Activated CD4-positive, alpha-beta memory T cell treated with anti-CD3 and anti-CD28 coated beads for 36 hours (primary cell): Measurements from ENCODE around the gene NEDD4L. TPM values are rescaled to one million over a fixed set of nuclear protein-coding genes. Genes with fewer than 3 reads are reported as not detected.

ENCODE experiments used
- CTCF ChIA-PET: fragments of 350-600 bp; sonication (Branson Sonifier 250); formaldehyde crosslinking; loops from one replicate; lab custom pipeline; 2021; ENCODE audit warnings: antibody characterized with exemption, inconsistent platforms; lab: Charles Lee
- POLR2A ChIA-PET: fragments of 350-600 bp; sonication (Branson Sonifier 250); formaldehyde crosslinking; loops from one replicate; lab custom pipeline; 2021; ENCODE audit warnings: antibody characterized with exemption; lab: Charles Lee
- DNase-seq: peaks from one replicate; pipeline ENCODE4 v3.0.0-alpha.2; 2020
- H3K27ac Mint-ChIP-seq: one replicate; pipeline ENCODE4 v1.8.0; 2021; ENCODE audit warnings: mixed read lengths
- H3K27me3 Mint-ChIP-seq: one replicate; pipeline ENCODE4 v1.8.0; 2021; ENCODE audit warnings: mixed read lengths
- H3K36me3 Mint-ChIP-seq: one replicate; pipeline ENCODE4 v1.8.0; 2021; ENCODE audit warnings: mixed read lengths
- H3K4me1 Mint-ChIP-seq: one replicate; pipeline ENCODE4 v1.8.0; 2021; ENCODE audit warnings: low read depth, mixed read lengths
- H3K4me3 Mint-ChIP-seq: one replicate; pipeline ENCODE4 v1.8.0; 2021; ENCODE audit warnings: mild to moderate bottlenecking, mixed read lengths
- H3K9me3 Mint-ChIP-seq: one replicate; pipeline ENCODE4 v1.8.0; 2021; ENCODE audit warnings: mixed read lengths
- intact Hi-C: fragments of 100-400 bp; cut with micrococcal nuclease; formaldehyde crosslinking; loops from one replicate; pipeline ENCODE4 v1.15.1; 2023
- total RNA-seq, 2 experiments: library from RNA; stranded (reverse); gene quantifications; one replicate each; pipeline ENCODE4 v1.2.3, GENCODE V29; 2021

The NEDD4L gene
- total RNA-seq, 2 experiments from 2014 or later, result 3.4 to 3.8 TPM

DNA sequence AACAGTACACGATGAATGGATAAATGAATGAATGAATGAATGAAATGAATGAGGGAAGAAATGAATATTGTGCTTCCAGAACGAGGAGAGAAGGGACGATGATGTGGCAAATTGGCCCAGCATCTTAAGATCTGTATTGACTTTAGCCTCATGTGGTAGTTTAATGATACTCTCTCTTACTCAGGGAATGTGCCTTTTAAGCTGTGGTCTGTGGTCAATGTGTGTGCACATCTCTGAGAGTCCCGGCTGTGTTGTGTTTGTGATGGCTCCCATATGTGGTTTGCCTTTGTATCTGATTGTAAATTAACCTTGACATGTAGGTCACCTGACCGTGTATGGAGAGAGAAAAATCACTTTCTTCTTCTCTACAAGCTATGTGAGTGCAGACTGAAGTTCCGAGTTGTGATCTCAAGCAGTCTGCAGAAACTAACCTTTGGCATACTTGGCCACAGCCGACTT is 91.2 kb downstream of the NEDD4L start:
- Mint-ChIP-seq H3K27ac (no peak overlapping the region), H3K27me3 (peaks cover 14% of the 10 kb centered on the region), H3K9me3 (no peaks in the 10 kb centered on the region), H3K4me1 (peaks cover 9% of the 10 kb centered on the region), H3K36me3 (no peaks in the 10 kb centered on the region), H3K4me3 (no peak overlapping the region)
- intact Hi-C loops, result loop anchor here (1.0 to 5.0 kb wide), 4 partner anchors 47 to 253 kb away; no protein-coding TSS in a partner anchor
- DNase-seq, result no peak
- ChIA-PET CTCF (interaction anchor here (0.8 to 4.0 kb wide), 15 partner anchors 8 to 253 kb away, joined by 3 to 21 read pairs (median 3); partner anchors contain the start of gene NEDD4L), POLR2A (no interaction called here)

DNA sequence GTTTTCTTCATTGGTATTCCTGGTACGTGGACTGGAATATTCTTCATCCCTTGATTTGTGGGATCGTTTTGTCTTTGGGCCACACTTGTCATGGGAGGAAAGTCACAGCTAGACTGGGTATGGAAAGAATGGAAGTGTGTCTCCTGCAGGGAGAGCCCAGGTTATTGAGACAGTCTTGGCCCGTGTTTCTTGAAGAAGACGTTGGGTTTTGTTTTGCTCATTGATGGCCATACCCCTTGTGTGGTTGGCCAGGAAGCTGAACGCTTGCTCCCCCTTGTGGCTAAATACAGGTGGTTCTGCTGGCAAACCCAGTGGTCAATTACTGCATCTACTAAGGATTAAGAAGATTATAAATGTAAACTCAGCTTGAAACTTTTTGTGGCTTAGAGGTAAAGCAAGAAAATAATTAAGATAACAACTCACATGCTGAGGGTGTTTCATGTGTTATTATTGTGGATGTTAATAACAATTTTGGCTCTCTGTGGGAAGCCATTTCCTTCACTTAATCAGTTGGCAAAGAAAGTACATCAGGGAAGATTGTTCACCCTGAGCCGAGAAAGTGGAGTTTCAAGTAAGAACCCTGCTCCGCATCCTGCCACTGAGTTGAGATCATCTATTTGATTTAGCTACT is 91.8 kb downstream of the NEDD4L start:
- H3K4me3 Mint-ChIP-seq, result no peak overlapping the region
- H3K4me1 Mint-ChIP-seq, result peaks cover 9% of the 10 kb centered on the region
- intact Hi-C loops, result loop anchor here (1.0 to 5.0 kb wide), 4 partner anchors 46 to 254 kb away; no protein-coding TSS in a partner anchor
- H3K9me3 Mint-ChIP-seq, result no peaks in the 10 kb centered on the region
- ChIA-PET CTCF (interaction anchor here (0.6 to 4.0 kb wide), 19 partner anchors 9 to 296 kb away, joined by 3 to 21 read pairs (median 3); partner anchors contain the start of gene NEDD4L), POLR2A (no interaction called here)
- peak; percentile 69 for DNase-seq
- H3K36me3 Mint-ChIP-seq, result no peaks in the 10 kb centered on the region
- H3K27me3 Mint-ChIP-seq, result peaks cover 14% of the 10 kb centered on the region
- H3K27ac Mint-ChIP-seq, result no peak overlapping the region

DNA sequence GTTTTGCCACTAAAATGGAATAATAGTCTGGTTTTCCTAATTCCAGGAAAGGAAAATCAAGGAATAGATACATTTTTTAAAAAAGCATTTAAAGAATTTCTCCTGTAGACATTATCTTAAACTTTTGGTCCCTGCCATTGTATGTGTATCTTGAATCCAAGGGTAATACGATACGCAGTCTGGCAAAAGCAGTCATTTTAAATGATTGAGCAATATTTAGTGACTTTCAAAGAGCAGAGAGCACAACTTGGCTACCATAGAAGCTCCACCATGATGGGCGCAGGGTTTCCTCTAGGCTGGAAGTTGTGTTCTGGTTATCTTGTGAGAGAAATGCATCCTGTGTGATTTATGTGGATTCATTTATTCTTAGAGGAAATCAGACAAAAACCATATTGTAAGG is 92.9 kb downstream of the NEDD4L start:
- ChIA-PET CTCF (interaction anchor here (0.8 to 3.4 kb wide), 4 partner anchors 94 to 255 kb away, joined by 3 to 21 read pairs (median 8); partner anchors contain the start of gene NEDD4L), POLR2A (no interaction called here)
- Mint-ChIP-seq H3K4me3 (no peak overlapping the region), H3K9me3 (no peaks in the 10 kb centered on the region), H3K27me3 (peaks cover 14% of the 10 kb centered on the region), H3K4me1 (peaks cover 9% of the 10 kb centered on the region), H3K27ac (no peak overlapping the region), H3K36me3 (no peaks in the 10 kb centered on the region)
- intact Hi-C loops, result loop anchor here (5.0 kb wide), 3 partner anchors 45 to 255 kb away; no protein-coding TSS in a partner anchor
- DNase-seq, result no peak

DNA sequence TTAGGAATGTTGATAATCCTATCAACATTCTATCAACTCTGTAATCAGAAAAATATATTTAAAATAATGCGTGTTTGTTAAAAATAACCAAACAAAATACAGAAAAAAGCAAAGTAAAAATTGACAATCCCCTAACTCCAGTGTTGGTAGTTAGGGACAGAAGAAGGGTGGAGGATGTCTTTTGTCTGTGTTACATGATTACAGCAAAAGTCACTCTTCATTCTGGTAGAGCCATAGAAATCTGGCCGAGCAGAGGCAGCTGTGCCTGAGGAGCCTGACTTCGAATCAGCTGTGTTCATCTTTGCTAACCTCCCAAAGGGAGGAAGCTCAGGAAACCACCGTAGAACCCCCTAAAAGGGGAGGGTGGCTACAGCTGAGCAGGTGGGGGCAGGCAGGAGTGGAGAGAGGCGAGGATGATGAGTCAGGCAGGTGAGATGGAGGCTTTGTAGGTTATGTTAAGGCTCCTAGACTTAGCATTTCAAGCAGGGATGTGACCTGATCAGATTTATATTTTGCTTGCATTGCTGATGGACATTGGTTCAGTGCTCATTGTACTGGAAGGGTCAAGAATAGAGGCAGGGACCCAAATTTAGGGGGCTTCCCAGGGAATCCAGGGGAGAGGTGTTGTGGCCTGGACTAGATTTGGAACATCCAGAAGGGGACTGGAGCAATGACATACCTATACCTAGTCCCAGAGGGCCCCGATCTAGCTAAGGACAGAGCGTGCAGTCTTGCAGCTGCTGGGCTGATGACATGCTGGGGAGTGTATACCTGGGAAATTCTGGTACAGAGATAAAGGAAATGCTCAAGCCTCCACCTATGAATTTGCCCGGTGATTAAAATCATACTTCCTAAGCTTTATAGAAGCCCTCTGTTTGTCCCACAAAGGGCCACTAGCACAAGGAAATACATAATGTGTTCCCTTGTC is 95.7 kb downstream of the NEDD4L start:
- ChIA-PET CTCF (no interaction called here), POLR2A (no interaction called here)
- no peak for DNase-seq
- intact Hi-C loops, result loop anchor here (5.0 kb wide), 3 partner anchors 43 to 257 kb away; no protein-coding TSS in a partner anchor
- no peak overlapping the region for H3K27ac Mint-ChIP-seq
- no peaks in the 10 kb centered on the region for H3K36me3 Mint-ChIP-seq
- peaks cover 9% of the 10 kb centered on the region for H3K4me1 Mint-ChIP-seq
- no peaks in the 10 kb centered on the region for H3K9me3 Mint-ChIP-seq
- no peak overlapping the region for H3K4me3 Mint-ChIP-seq
- peaks cover 18% of the 10 kb centered on the region for H3K27me3 Mint-ChIP-seq

DNA sequence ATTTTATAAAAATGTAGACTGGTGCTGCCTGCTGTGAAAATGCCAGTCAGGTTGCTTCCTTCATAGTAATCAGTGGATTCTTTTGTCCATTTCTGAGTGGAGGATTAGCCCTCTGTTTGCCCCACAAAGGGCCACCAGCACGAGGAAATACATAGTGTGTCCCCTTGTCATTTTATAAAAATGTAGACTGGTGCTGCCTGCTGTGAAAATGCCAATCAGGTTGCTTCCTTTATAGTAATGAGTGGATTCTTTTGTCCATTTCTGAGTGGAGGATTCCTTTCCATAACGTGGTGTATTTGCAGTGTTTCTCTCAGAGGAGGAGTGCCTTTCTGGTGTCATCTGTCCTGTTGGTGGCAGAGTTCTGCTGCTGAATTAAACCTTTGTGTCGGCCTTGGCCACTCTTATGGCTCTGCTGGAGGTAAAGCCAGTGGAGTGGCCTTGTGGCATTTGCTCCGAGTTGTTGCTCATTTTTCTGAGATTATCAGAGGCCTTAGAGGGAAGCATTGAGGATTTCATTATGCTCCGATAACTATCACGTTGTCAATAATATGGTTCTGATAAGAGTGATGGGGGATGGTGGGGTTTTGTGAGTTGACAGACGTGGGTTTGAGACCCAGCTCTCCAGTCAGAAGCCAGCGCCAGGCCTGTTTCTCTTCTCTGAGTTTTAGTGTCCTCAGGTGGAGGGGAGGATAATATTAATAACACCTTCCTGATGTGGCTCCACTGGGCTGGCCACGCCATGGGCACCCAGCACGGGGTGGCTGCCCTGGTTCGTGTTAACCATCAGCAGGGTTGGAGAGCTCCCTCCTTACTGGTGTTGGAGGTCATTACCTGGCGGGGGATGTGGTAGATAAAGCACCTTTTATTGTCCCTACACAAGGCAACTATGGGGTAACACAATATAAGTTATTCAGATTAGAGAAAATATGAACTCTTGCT is 96.6 kb downstream of the NEDD4L start:
- no peak overlapping the region for H3K27ac Mint-ChIP-seq
- peaks cover 10% of the 10 kb centered on the region for H3K27me3 Mint-ChIP-seq
- no peak for DNase-seq
- peaks cover 3% of the 10 kb centered on the region for H3K4me1 Mint-ChIP-seq
- no peaks in the 10 kb centered on the region for H3K9me3 Mint-ChIP-seq
- intact Hi-C loops, result no loop called here
- H3K4me3 Mint-ChIP-seq, result no peak overlapping the region
- CTCF ChIA-PET, result no interaction called here
- no peaks in the 10 kb centered on the region for H3K36me3 Mint-ChIP-seq
- POLR2A ChIA-PET, result no interaction called here

DNA sequence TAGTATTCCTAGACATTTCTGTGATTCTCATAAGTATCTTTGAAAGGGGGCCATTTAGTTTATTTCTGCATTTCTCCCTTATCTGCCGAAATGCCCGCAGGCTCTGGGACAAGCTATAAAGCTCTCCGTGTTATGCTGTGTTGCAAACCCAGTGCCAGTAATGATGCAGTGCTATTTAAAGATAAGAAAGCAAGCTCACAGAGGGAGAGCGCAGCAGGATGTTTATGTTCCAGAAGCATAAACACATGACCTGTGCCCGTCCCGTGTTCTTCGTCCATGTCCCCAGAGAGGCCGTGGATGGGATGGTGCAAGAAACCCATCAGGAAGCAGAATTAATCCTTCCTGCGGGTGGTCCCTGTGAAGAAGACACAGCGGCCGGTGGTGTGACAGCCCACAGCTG is 99.4 kb downstream of the NEDD4L start:
- no peaks in the 10 kb centered on the region for H3K9me3 Mint-ChIP-seq
- ChIA-PET CTCF (no interaction called here), POLR2A (no interaction called here)
- intact Hi-C loops, result no loop called here
- peaks cover 4% of the 10 kb centered on the region for H3K27me3 Mint-ChIP-seq
- no peak overlapping the region for H3K4me3 Mint-ChIP-seq
- no peaks in the 10 kb centered on the region for H3K4me1 Mint-ChIP-seq
- H3K27ac Mint-ChIP-seq, result no peak overlapping the region
- DNase-seq, result no peak
- no peaks in the 10 kb centered on the region for H3K36me3 Mint-ChIP-seq

DNA sequence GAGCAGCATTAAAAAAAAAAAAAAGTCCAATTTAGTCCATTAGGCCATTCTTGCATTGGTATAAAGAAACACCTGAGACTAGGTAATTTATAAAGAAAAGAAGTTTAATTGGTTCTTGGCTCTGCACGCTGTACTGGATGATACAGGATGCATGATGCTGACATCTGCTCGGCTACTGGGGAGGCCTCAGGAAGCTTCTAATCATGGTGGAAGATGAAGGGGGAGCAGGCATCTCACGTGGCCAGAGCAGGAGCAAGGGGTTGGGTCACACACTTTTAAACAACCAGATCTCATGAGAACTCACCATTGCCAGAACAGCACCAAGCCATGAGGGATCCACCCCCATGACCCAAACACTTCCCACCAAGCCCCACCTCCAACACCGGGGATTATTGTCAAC is 100.1 kb downstream of the NEDD4L start:
- peaks cover 4% of the 10 kb centered on the region for H3K27me3 Mint-ChIP-seq
- POLR2A ChIA-PET, result no interaction called here
- DNase-seq, result no peak
- H3K4me1 Mint-ChIP-seq, result no peaks in the 10 kb centered on the region
- CTCF ChIA-PET, result no interaction called here
- no peak overlapping the region for H3K4me3 Mint-ChIP-seq
- no peaks in the 10 kb centered on the region for H3K36me3 Mint-ChIP-seq
- H3K9me3 Mint-ChIP-seq, result no peaks in the 10 kb centered on the region
- intact Hi-C loops, result no loop called here
- H3K27ac Mint-ChIP-seq, result no peak overlapping the region

DNA sequence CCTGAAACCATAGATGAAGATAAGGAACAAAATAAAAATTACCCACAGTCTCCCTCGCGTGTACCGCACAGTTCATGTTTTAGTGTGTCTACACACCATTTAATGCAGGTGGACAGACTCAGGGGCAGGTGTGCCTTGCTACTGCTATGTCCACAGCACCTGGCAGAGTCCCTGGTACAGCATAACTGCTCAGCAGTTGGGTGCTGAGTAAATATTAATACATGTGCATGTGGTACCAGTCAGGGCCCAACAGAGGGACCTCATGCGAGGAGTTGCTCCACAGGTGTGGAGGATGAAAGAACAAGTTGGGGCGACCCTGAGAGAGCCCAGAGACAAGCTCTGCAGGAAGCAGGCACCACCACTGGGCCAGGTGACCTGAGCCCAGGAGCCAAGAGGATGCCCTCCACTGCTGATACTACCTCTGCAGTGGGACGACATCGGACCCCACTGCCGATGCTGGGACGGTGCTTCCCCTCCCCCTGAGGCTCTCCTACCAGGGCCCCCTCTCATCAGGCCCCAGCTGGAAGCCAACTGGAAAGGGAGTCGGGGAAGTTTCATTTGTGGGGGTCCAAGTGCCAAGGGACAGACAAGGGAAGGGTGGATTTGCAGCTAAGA is 100.8 kb downstream of the NEDD4L start:
- Mint-ChIP-seq H3K27me3 (peaks cover 4% of the 10 kb centered on the region), H3K9me3 (no peaks in the 10 kb centered on the region), H3K4me1 (no peaks in the 10 kb centered on the region), H3K27ac (no peak overlapping the region), H3K4me3 (no peak overlapping the region), H3K36me3 (no peaks in the 10 kb centered on the region)
- intact Hi-C loops, result no loop called here
- ChIA-PET POLR2A (no interaction called here), CTCF (no interaction called here)
- DNase-seq, result no peak

DNA sequence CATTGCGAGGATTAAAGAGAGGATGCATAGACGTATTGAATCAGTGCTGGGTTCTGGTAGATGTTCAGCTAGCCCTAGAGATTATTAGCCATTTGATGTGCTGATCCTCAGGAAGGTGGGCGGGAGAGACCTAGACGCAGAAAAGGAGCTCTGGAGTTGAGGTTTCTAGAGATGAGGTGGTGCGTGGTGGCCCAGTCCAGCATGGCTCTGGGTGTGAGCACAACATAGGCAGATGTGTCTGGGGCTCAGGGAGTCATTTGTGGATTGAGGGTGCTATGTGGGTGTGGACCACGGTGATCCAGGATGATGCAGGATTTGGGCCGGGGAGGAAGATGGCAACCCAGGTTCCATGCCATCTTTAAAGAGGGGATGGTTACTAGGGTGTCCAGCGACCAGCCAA is 102.1 kb downstream of the NEDD4L start:
- Mint-ChIP-seq H3K4me1 (no peaks in the 10 kb centered on the region), H3K9me3 (no peaks in the 10 kb centered on the region), H3K36me3 (no peaks in the 10 kb centered on the region), H3K4me3 (no peak overlapping the region), H3K27me3 (peaks cover 4% of the 10 kb centered on the region), H3K27ac (no peak overlapping the region)
- intact Hi-C loops, result no loop called here
- ChIA-PET POLR2A (no interaction called here), CTCF (interaction anchor here (1.7 kb wide), 1 partner anchor 10 kb away, joined by 4 read pairs; no protein-coding TSS in a partner anchor)
- DNase-seq, result no peak

DNA sequence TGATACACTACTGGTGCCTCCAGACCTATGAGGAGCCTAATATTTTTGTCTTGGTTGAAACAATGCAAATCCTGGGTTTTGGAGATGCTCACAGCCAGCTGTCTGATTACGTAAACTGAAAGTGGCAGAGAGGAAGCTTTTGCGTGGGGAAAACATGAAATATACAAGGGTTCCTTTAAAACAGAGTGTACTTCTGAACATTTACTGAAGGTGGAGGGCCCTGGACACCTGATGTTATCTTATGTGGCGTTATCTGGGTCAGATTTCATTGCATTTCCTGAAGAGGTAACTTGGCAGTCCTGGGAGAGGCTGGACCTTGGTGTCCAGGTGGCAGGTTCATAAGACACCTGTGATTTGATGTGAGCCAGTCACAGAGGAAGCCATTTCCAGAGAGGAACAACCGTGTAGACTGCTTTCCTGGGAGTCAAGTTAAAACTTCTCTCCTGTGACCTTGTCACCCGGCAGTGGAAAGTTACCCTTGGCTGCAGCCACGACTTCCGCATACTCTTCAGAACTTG is 105.0 kb downstream of the NEDD4L start:
- H3K9me3 Mint-ChIP-seq, result no peaks in the 10 kb centered on the region
- peaks cover 4% of the 10 kb centered on the region for H3K27me3 Mint-ChIP-seq
- no peak for DNase-seq
- H3K4me1 Mint-ChIP-seq, result no peaks in the 10 kb centered on the region
- POLR2A ChIA-PET, result no interaction called here
- no peak overlapping the region for H3K27ac Mint-ChIP-seq
- H3K36me3 Mint-ChIP-seq, result no peaks in the 10 kb centered on the region
- no peak overlapping the region for H3K4me3 Mint-ChIP-seq
- CTCF ChIA-PET, result interaction anchor here (1.2 kb wide), 1 partner anchor 13 kb away, joined by 3 read pairs; no protein-coding TSS in a partner anchor
- intact Hi-C loops, result no loop called here

DNA sequence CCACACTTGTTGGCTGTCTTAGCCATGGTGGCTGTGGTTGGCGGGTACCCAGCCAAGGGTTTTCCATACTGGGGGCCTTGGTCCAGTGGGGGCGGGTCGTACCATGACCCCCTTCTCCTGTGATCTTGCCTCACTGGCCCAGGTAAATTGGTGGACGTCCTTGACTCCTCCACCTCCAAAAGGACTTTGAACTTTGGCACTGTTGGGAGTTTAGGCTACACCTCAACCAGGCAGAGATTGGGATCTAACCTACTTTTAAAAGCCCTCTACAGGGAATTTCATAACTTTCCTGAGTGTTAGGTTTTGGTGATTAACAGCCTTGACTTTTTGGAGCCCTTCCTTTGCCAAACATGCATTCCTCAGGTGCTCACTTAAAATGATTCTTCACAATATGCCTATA is 106.7 kb downstream of the NEDD4L start:
- no peak for DNase-seq
- ChIA-PET POLR2A (no interaction called here), CTCF (interaction anchor here (1.1 kb wide), 1 partner anchor 11 kb away, joined by 4 read pairs; no protein-coding TSS in a partner anchor)
- Mint-ChIP-seq H3K4me1 (peaks cover 7% of the 10 kb centered on the region), H3K27ac (no peak overlapping the region), H3K36me3 (no peaks in the 10 kb centered on the region), H3K9me3 (no peaks in the 10 kb centered on the region), H3K4me3 (no peak overlapping the region), H3K27me3 (peaks cover 4% of the 10 kb centered on the region)
- intact Hi-C loops, result no loop called here
